GM10266 (cell line): ENCODE measurements around the gene CSNK2A3.

Experiments used
- DNase-seq: peaks from one replicate; pipeline ENCODE4 v3.0.0; 2012; ENCODE audit errors: extremely low spot score
- CTCF ChIP-seq: IDR thresholded peaks from 2 replicates; pipeline ENCODE4 v1.5.1; 2012; ENCODE audit warnings: mild to moderate bottlenecking, low read depth; ENCODE audit not compliant: control insufficient read depth, insufficient read depth; ENCODE audit errors: missing control alignments

Gene CSNK2A3

GRCh38 chr11:11322101-11322500, 30.9 kb downstream of the CSNK2A3 start:
- no peak for DNase-seq
- no peak for TF ChIP-seq CTCF

- TF ChIP-seq CTCF: no peak
- no peak for DNase-seq
Observed at GRCh38 chr11:11320825-11321224, 32.2 kb downstream of the CSNK2A3 start.

GRCh38 chr11:11318961-11319360, 34.1 kb downstream of the CSNK2A3 start:
- no peak for DNase-seq
- no peak for TF ChIP-seq CTCF

GRCh38 chr11:11318461-11318860, 34.6 kb downstream of the CSNK2A3 start:
- TF ChIP-seq CTCF: no peak
- DNase-seq: no peak

GRCh38 chr11:11316651-11317230, 36.3 kb downstream of the CSNK2A3 start:
- no peak for DNase-seq
- TF ChIP-seq CTCF: no peak

GRCh38 chr11:11313902-11314692, 39.0 kb downstream of the CSNK2A3 start:
- no peak for TF ChIP-seq CTCF
- DNase-seq: no peak

GRCh38 chr11:11313426-11313825, 39.6 kb downstream of the CSNK2A3 start:
- no peak for DNase-seq
- no peak for TF ChIP-seq CTCF
